Loucy (cell line): ENCODE results near the gene PRICKLE2.

Source experiments
- H2AFZ ChIP-seq: fragments of 200-600 bp; sonication (generic); 2 replicates; pipeline ENCODE4 v1.6.0; 2016; ENCODE audit warnings: antibody characterized with exemption, mild to moderate bottlenecking, low read length, moderate library complexity
- H3F3A ChIP-seq: fragments of 200-600 bp; 2 replicates; pipeline ENCODE4 v1.6.0; 2016; ENCODE audit warnings: antibody characterized with exemption, low read depth, mild to moderate bottlenecking
- H3K27me3 ChIP-seq: fragments of 200-600 bp; sonication (generic); 2 replicates; pipeline ENCODE4 v1.6.1; 2014; ENCODE audit warnings: low read length, mild to moderate bottlenecking; ENCODE audit not compliant: insufficient read depth, poor library complexity, severe bottlenecking
- H3K36me3 ChIP-seq: fragments of 200-600 bp; sonication (generic); 2 replicates; pipeline ENCODE4 v1.6.1; 2016; ENCODE audit warnings: low read length; ENCODE audit not compliant: insufficient read depth
- H3K4me1 ChIP-seq: fragments of 200-600 bp; sonication (generic); 2 replicates; pipeline ENCODE4 v1.5.1; 2014; ENCODE audit warnings: low read length, mild to moderate bottlenecking; ENCODE audit not compliant: insufficient read depth, poor library complexity, severe bottlenecking
- H3K4me2 ChIP-seq: fragments of 200-600 bp; sonication (generic); 2 replicates; pipeline ENCODE4 v1.6.0; 2014; ENCODE audit warnings: antibody characterized with exemption, low read length, low read depth, mild to moderate bottlenecking; ENCODE audit not compliant: poor library complexity, severe bottlenecking
- H3K4me3 ChIP-seq: fragments of 200-600 bp; sonication (generic); 2 replicates; pipeline ENCODE4 v1.5.1; 2014; ENCODE audit warnings: low read length, mild to moderate bottlenecking, mixed read lengths; ENCODE audit not compliant: poor library complexity, severe bottlenecking
- H3K79me2 ChIP-seq: fragments of 200-600 bp; sonication (generic); 2 replicates; pipeline ENCODE4 v1.6.1; 2014; ENCODE audit warnings: low read length; ENCODE audit not compliant: insufficient read depth
- H3K9ac ChIP-seq: fragments of 200-600 bp; sonication (generic); 2 replicates; pipeline ENCODE4 v1.6.0; 2014; ENCODE audit warnings: mild to moderate bottlenecking, low read depth, low read length, moderate library complexity; ENCODE audit not compliant: poor library complexity, severe bottlenecking
- H3K9me2 ChIP-seq: fragments of 200-600 bp; sonication (generic); replicated peaks from 2 replicates; pipeline ENCODE4 v1.6.1; 2016; ENCODE audit warnings: low read depth, low read length, mixed read lengths
- H3K9me3 ChIP-seq: fragments of 200-600 bp; sonication (generic); 2 replicates; pipeline ENCODE4 v1.6.1; 2014; ENCODE audit warnings: mild to moderate bottlenecking, antibody characterized with exemption, low read length, low read depth; ENCODE audit not compliant: insufficient read depth
- H4K20me1 ChIP-seq: fragments of 200-600 bp; sonication (generic); 2 replicates; pipeline ENCODE4 v1.6.0; 2014; ENCODE audit warnings: antibody characterized with exemption, low read length, mild to moderate bottlenecking; ENCODE audit not compliant: insufficient read depth, poor library complexity, severe bottlenecking
- EZH2phosphoT487 ChIP-seq: fragments of 200-600 bp; IDR thresholded peaks from 2 replicates; pipeline ENCODE4 v1.6.1; 2018; ENCODE audit warnings: antibody characterized with exemption, mild to moderate bottlenecking, moderate library complexity, borderline replicate concordance
- TF ChIP-seq, protein P1 (sequence below): fragments of 200-600 bp; sonication (generic); conservative IDR thresholded peaks from 2 replicates; pipeline ENCODE4 v1.5.1; 2014; ENCODE audit warnings: mild to moderate bottlenecking, antibody characterized with exemption, low read length

Gene PRICKLE2

DNA sequence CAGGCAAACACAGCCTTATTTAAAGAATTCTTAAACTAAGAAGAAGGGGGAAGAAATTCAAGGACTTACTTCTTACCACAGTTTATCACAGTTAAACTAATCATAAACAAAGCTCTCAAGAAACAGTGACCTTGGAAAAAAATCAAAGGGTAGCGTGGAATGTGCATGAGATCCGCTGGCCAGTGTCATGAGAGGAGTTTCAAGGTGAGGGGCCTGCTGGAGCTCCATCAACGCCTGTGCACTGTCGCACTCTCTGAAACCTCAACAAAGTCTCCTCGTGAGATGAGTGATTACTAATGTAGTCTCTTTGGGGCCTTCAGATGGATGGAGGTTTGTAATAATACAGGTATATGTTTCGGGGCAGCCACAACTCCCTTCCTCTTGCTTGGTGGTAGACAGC lies 28.4 kb upstream of the PRICKLE2 start:
- Histone ChIP-seq H3K79me2 (no peaks in the 10 kb centered on the region), H3K27me3 (no peaks in the 10 kb centered on the region), H3K4me2 (no peak overlapping the region), H3K9me2 (no peaks in the 10 kb centered on the region), H4K20me1 (no peaks in the 10 kb centered on the region), H3K9ac (no peak overlapping the region), H2AFZ (no peak overlapping the region), H3K36me3 (no peaks in the 10 kb centered on the region), H3F3A (no peaks in the 10 kb centered on the region), H3K4me3 (no peak overlapping the region), H3K9me3 (no peaks in the 10 kb centered on the region), H3K4me1 (no peaks in the 10 kb centered on the region)
- no peak for TF ChIP-seq EZH2phosphoT487
- TF ChIP-seq, protein P1, sequence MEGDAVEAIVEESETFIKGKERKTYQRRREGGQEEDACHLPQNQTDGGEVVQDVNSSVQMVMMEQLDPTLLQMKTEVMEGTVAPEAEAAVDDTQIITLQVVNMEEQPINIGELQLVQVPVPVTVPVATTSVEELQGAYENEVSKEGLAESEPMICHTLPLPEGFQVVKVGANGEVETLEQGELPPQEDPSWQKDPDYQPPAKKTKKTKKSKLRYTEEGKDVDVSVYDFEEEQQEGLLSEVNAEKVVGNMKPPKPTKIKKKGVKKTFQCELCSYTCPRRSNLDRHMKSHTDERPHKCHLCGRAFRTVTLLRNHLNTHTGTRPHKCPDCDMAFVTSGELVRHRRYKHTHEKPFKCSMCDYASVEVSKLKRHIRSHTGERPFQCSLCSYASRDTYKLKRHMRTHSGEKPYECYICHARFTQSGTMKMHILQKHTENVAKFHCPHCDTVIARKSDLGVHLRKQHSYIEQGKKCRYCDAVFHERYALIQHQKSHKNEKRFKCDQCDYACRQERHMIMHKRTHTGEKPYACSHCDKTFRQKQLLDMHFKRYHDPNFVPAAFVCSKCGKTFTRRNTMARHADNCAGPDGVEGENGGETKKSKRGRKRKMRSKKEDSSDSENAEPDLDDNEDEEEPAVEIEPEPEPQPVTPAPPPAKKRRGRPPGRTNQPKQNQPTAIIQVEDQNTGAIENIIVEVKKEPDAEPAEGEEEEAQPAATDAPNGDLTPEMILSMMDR = no peak

DNA sequence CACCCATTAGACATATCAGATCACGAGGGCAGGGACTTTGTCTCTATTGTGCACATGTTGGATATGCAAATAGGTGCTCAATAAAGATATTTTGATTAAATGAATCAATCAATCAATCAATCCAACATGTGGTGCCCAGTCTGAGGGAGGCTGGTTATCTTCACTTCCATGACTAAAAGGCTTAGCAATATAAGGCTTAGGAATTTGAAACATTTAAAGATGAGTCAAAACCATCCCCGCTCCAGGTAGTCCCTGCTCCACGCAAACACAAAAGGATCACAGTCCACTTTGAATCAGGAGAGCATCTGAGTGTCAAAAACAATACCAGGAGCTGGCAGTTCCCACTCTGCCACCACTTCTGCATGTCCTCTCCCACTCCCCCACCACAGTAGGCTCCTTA lies 25.8 kb upstream of the PRICKLE2 start:
- H3K27me3 ChIP-seq = no peaks in the 10 kb centered on the region
- TF ChIP-seq, protein P1 = no peak
- TF ChIP-seq EZH2phosphoT487 = no peak
- no peak overlapping the region for H3K4me2 ChIP-seq

DNA sequence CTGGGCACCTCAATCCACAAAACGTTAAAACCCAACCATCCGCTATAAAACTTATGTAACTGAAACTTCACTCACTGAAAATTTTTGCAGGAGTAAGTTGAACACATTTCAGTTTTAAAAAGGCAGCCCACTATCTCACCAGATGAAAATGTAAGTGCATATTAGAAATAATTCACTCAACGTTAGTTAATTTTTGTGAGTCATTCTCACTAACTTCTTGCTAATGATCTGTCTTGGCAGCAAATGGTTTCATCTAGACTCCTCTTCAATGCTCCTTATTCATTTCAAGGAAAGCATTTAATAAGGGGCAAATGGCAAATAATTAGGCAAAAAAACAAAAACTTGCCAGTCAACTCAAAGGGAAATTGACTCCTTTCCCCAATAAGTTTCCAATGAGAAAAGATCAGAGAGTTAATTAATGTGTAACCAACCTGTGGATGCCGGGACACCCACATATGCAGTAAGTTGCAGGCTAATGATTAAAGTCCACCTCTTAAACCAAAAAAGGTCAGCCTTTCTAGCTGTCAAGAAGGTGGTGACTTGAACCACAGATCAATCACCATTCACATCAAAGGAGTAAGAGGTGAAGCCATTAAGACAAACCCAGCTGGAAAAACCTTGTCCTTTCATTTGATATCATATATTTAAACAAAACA lies 22.9 kb upstream of the PRICKLE2 start:
- Histone ChIP-seq H3F3A (no peaks in the 10 kb centered on the region), H3K79me2 (no peaks in the 10 kb centered on the region), H3K4me2 (no peak overlapping the region), H2AFZ (no peak overlapping the region), H3K9ac (no peak overlapping the region), H3K4me3 (no peak overlapping the region), H4K20me1 (no peaks in the 10 kb centered on the region), H3K36me3 (no peaks in the 10 kb centered on the region), H3K9me2 (no peaks in the 10 kb centered on the region), H3K27me3 (no peaks in the 10 kb centered on the region), H3K4me1 (no peaks in the 10 kb centered on the region), H3K9me3 (no peaks in the 10 kb centered on the region)
- TF ChIP-seq, protein P1 = no peak
- TF ChIP-seq EZH2phosphoT487 = no peak

More for the DNA sequence above, 25.8 kb upstream of the PRICKLE2 start:
- H3K4me1 ChIP-seq = no peaks in the 10 kb centered on the region
- H3F3A ChIP-seq = no peaks in the 10 kb centered on the region
- no peaks in the 10 kb centered on the region for H3K9me3 ChIP-seq
- no peaks in the 10 kb centered on the region for H4K20me1 ChIP-seq
- no peaks in the 10 kb centered on the region for H3K9me2 ChIP-seq
- H2AFZ ChIP-seq = no peak overlapping the region
- H3K79me2 ChIP-seq = no peaks in the 10 kb centered on the region
- no peak overlapping the region for H3K4me3 ChIP-seq
- H3K9ac ChIP-seq = no peak overlapping the region
- H3K36me3 ChIP-seq = no peaks in the 10 kb centered on the region
